Pancreas (tissue), 8 donors: ENCODE data around the gene DMBX1. TPM values are rescaled to one million over a fixed set of nuclear protein-coding genes. Genes with fewer than 3 reads are reported as not detected.

ENCODE experiments used
- polyA plus RNA-seq, 2 donors: library from polyadenylated mRNA; stranded (reverse); fragments of 200-250 nt; gene quantifications; one replicate each; pipeline ENCODE4 v1.2.3, GENCODE V29; 2013
- total RNA-seq, 6 donors: library from RNA; stranded (reverse); fragmentation: NEBNext Ultra II Directional in 4 of 6; extraction: Animal tissue kit (Norgen Biotek cat#: 25700) in 4 of 6; gene quantifications; one replicate each; pipeline versions ENCODE4 v1.2.1 to v1.2.4, GENCODE V29; 2021 to 2023
- donor health status: healthy with polysubstance abuse.
- donor health status: DM: no; HTN: no; CAD: no; lungs with moderate emphysema.
- donor health status: DM: no; HTN: no; CAD: no.
- donor health status: Bipolar disorder and iron deficiency.
- donor health status: DM: yes; HTN: yes; CAD: no.
- donor health status: DM: no; HTN: no; CAD: no.
- donor health status: DM: no; HTN: no; CAD: no.
- donor health status: DM: yes; HTN: yes; CAD: no.

DMBX1 gene
- total and polyA plus RNA-seq, 8 donors: not detected

Other genes with a start within 250 kb of the DMBX1 start
- under 1 TPM in 5 of 6 donors, not detected in 1; 0.39 to 0.66 (median 0.43) TPM for gene RAD54L, start 242.1 kb upstream of the DMBX1 start, total RNA-seq
- gene RAD54L, start 242.1 kb upstream of the DMBX1 start, polyA plus RNA-seq: under 1 TPM; 0.23 to 0.61 TPM
- gene LRRC41, start 186.2 kb upstream of the DMBX1 start, total RNA-seq: 10 to 100 TPM; 20.9 to 31.3 (median 26.2) TPM
- gene LRRC41, start 186.2 kb upstream of the DMBX1 start, polyA plus RNA-seq: 10 to 100 TPM; 19.8 to 30.3 TPM
- gene UQCRH, start 186.1 kb upstream of the DMBX1 start, total RNA-seq: 10 to 100 TPM; 51.8 to 83.1 (median 69.2) TPM
- gene UQCRH, start 186.1 kb upstream of the DMBX1 start, polyA plus RNA-seq: 100 to 1,000 TPM; 141 to 183 TPM
- gene NSUN4, start 149.0 kb upstream of the DMBX1 start, total RNA-seq: 10 to 100 TPM in 5 of 6 donors, 1 to 10 TPM in 1; 9.0 to 16.4 (median 11.5) TPM
- 1 to 10 TPM; 8.1 to 9.4 TPM for gene NSUN4, start 149.0 kb upstream of the DMBX1 start, polyA plus RNA-seq
- gene FAAH, start 95.5 kb upstream of the DMBX1 start, total RNA-seq: 10 to 100 TPM; 19.5 to 34.6 (median 24.7) TPM
- gene FAAH, start 95.5 kb upstream of the DMBX1 start, polyA plus RNA-seq: 100 to 1,000 TPM; 103 to 122 TPM
- not detected for gene KNCN, start 61.8 kb downstream of the DMBX1 start, total RNA-seq
- not detected for gene KNCN, start 61.8 kb downstream of the DMBX1 start, polyA plus RNA-seq
- 100 to 1,000 TPM in 3 of 6 donors, 10 to 100 TPM in 3; 44.9 to 122 (median 92.1) TPM for gene MKNK1, start 114.4 kb downstream of the DMBX1 start, total RNA-seq
- 100 to 1,000 TPM; 145 to 172 TPM for gene MKNK1, start 114.4 kb downstream of the DMBX1 start, polyA plus RNA-seq
- 10 to 100 TPM; 11.2 to 21.3 (median 14.4) TPM for gene MOB3C, start 127.0 kb downstream of the DMBX1 start, total RNA-seq
- gene MOB3C, start 127.0 kb downstream of the DMBX1 start, polyA plus RNA-seq: 10 to 100 TPM; 14.0 to 16.7 TPM
- gene ATPAF1, start 178.5 kb downstream of the DMBX1 start, total RNA-seq: 10 to 100 TPM; 18.1 to 23.3 (median 21.5) TPM
- gene ATPAF1, start 178.5 kb downstream of the DMBX1 start, polyA plus RNA-seq: 10 to 100 TPM; 19.4 to 21.5 TPM
- not detected for gene TEX38, start 182.0 kb downstream of the DMBX1 start, total RNA-seq
- gene TEX38, start 182.0 kb downstream of the DMBX1 start, polyA plus RNA-seq: under 1 TPM; 0.35 to 0.80 TPM
- 10 to 100 TPM; 24.9 to 55.2 (median 31.9) TPM for gene EFCAB14, start 229.3 kb downstream of the DMBX1 start, total RNA-seq
- gene EFCAB14, start 229.3 kb downstream of the DMBX1 start, polyA plus RNA-seq: 10 to 100 TPM in 1 of 2 donors, 1 to 10 TPM in 1; 8.4 to 19.8 TPM